Right atrium auricular region (tissue), 2 donors: Measurements from ENCODE around the gene EPM2AIP1. TPM values are rescaled to one million over a fixed set of nuclear protein-coding genes. Genes with fewer than 3 reads are reported as not detected.
"Not testable (repeated sequence)": the region's sequence is repeated elsewhere in the genome, so short reads cannot be mapped to it uniquely, and the experiment has no call there.

Experiments
- DNase-seq: peaks from one replicate; pipeline ENCODE4 v3.0.0-alpha.2; 2019; ENCODE audit warnings: low spot score
- H3K27ac ChIP-seq, 2 donors: fragments of 200-600 bp; sonication (generic); 1 replicate in 1 of 2; 2 replicates in 1 of 2; pipeline ENCODE4 v1.5.1; 2016 to 2019
- H3K27me3 ChIP-seq, 2 donors: fragments of 200-600 bp; sonication (generic); one replicate each; pipeline versions ENCODE4 v1.5.1 to v1.6.0; 2017 to 2019
- H3K36me3 ChIP-seq: fragments of 200-600 bp; sonication (generic); one replicate; pipeline ENCODE4 v1.5.1; 2016
- H3K4me1 ChIP-seq, 2 donors: fragments of 200-600 bp; sonication (generic); one replicate each; pipeline versions ENCODE4 v1.5.1 to v1.6.0; 2017 to 2019
- H3K4me3 ChIP-seq, 2 donors: fragments of 200-600 bp; sonication (generic); 1 replicate in 1 of 2; 2 replicates in 1 of 2; pipeline ENCODE4 v1.5.1; 2017 to 2019; ENCODE audit warnings: mild to moderate bottlenecking in 1 of 2, moderate library complexity in 1 of 2
- H3K9me3 ChIP-seq, 2 donors: fragments of 200-600 bp; sonication (generic); one replicate each; pipeline ENCODE4 v1.5.1; 2019
- total RNA-seq, 2 donors: library from RNA; depleted of rRNA; stranded (reverse); fragments of >200 nt; gene quantifications; one replicate each; pipeline ENCODE4 v1.1.0, GENCODE V29; 2016
- TF ChIP-seq, protein P1 (sequence below), 2 donors: fragments of 200-600 bp; sonication (generic); IDR thresholded peaks; one replicate each; pipeline ENCODE4 v1.5.1; 2019; ENCODE audit warnings: antibody characterized with exemption in 2 of 2

Gene EPM2AIP1
- total RNA-seq, result 10 to 100 TPM; 10.3 TPM

DNA sequence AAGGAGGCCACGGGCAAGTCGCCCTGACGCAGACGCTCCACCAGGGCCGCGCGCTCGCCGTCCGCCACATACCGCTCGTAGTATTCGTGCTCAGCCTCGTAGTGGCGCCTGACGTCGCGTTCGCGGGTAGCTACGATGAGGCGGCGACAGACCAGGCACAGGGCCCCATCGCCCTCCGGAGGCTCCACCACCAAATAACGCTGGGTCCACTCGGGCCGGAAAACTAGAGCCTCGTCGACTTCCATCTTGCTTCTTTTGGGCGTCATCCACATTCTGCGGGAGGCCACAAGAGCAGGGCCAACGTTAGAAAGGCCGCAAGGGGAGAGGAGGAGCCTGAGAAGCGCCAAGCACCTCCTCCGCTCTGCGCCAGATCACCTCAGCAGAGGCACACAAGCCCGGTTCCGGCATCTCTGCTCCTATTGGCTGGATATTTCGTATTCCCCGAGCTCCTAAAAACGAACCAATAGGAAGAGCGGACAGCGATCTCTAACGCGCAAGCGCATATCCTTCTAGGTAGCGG is at the start of gene EPM2AIP1:
EPM2AIP1 (minus strand) TSS at position 326 of the 520 bp plus-strand sequence; CDS start at position 272, 54 bp downstream.
- Histone ChIP-seq H3K4me1 (peaks cover 0 to 57% of the 10 kb centered on the region in 2 donors), H3K27ac (peak within 1 kb of the TSS; percentile 98 to 99), H3K4me3 (peak within 1 kb of the TSS; percentile 67 to 76), H3K27me3 (no peaks in the 10 kb centered on the region), H3K36me3 (peaks cover 21% of the 10 kb centered on the region), H3K9me3 (no peaks in the 10 kb centered on the region)
- TF ChIP-seq, protein P1, sequence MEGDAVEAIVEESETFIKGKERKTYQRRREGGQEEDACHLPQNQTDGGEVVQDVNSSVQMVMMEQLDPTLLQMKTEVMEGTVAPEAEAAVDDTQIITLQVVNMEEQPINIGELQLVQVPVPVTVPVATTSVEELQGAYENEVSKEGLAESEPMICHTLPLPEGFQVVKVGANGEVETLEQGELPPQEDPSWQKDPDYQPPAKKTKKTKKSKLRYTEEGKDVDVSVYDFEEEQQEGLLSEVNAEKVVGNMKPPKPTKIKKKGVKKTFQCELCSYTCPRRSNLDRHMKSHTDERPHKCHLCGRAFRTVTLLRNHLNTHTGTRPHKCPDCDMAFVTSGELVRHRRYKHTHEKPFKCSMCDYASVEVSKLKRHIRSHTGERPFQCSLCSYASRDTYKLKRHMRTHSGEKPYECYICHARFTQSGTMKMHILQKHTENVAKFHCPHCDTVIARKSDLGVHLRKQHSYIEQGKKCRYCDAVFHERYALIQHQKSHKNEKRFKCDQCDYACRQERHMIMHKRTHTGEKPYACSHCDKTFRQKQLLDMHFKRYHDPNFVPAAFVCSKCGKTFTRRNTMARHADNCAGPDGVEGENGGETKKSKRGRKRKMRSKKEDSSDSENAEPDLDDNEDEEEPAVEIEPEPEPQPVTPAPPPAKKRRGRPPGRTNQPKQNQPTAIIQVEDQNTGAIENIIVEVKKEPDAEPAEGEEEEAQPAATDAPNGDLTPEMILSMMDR (IDR thresholded peaks at IDR 0.05), result peak in 1 of 2 donors; percentile 49
- DNase-seq, result no peak

DNA sequence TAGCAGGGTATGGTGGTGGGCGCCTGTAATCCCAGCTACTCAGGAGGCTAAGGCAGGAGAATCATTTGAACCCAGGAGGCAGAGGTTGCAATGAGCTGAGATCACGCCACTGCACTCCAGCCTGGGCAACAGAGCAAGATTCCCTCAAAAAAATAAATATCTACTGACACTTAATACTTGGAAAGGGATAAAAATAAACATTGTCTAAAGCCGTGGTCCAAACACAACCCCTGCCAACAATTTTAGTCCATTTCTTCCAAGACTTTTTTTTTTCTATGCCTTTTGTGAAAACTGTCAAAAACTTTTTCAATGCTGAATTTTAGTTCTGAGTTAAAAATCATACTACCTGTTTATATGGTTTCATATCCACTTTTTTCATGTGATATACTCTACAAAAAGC is 49.8 kb upstream of the EPM2AIP1 start:
- not testable (repeated sequence) for DNase-seq, H3K4me3 ChIP-seq, H3K27ac ChIP-seq, H3K27me3 ChIP-seq, H3K9me3 ChIP-seq
- H3K4me1 ChIP-seq, result peaks cover 0 to 16% of the 10 kb centered on the region in 2 donors
- H3K36me3 ChIP-seq, result peaks cover 25% of the 10 kb centered on the region

DNA sequence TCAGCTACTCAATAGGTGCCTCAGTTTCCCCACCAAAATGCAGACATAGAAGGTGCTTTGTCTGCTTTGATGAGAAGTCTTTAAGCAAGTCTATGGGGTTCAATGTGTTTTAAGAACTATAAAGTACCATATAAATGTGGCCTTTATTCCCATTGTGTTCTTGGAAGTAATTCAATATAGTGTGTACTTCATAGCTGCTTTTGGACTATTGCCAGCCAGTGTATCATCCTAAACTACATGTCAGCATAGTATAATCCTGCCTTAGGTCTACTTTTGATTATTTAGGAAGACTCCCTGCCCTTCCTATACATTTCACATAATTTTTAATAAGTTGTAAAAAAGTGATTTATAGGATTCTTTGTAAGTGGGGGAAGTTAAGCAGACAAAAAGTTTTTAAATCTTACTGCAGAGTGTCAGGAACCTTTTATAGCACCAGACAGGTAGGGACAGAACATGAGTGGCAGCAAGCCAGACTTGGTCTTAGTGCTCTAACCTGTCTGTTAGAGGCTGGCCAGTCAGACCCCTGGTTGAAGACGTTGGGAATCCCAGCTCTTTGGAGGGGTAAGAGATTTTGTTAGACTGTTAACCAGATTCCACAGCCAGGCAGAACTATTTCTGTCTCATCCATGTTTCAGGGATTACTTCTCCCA is 48.7 kb upstream of the EPM2AIP1 start:
- H3K27me3 ChIP-seq, result no peaks in the 10 kb centered on the region
- no peak overlapping the region for H3K4me3 ChIP-seq
- no peak overlapping the region for H3K27ac ChIP-seq
- H3K36me3 ChIP-seq, result peaks cover 23% of the 10 kb centered on the region
- no peak for DNase-seq
- TF ChIP-seq, protein P1 (IDR thresholded peaks at IDR 0.05), result no peak
- peaks cover 0 to 4% of the 10 kb centered on the region in 2 donors for H3K9me3 ChIP-seq
- peaks cover 0 to 16% of the 10 kb centered on the region in 2 donors for H3K4me1 ChIP-seq

DNA sequence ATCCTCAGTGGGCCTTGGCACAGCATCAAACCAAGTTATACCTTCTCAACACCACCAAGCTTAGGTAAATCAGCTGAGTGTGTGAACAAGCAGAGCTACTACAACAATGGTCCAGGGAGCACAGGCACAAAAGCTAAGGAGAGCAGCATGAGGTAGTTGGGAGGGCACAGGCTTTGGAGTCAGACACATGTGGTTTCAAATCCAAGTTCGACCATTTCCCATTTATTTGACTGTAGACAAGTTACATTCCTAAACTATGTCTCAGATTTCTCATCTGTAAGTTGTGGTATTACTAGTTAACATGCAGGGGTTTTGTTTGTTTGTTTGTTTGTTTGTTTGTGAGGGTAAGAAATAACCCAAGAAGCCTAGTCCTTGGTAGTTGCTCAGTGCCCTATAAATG is 47.3 kb upstream of the EPM2AIP1 start:
- DNase-seq, result no peak
- TF ChIP-seq, protein P1 (IDR thresholded peaks at IDR 0.05), result no peak
- peaks cover 0 to 16% of the 10 kb centered on the region in 2 donors for H3K4me1 ChIP-seq
- H3K9me3 ChIP-seq, result peaks cover 0 to 18% of the 10 kb centered on the region in 2 donors
- no peaks in the 10 kb centered on the region for H3K27me3 ChIP-seq
- no peak overlapping the region for H3K27ac ChIP-seq
- no peak overlapping the region for H3K4me3 ChIP-seq
- H3K36me3 ChIP-seq, result peaks cover 31% of the 10 kb centered on the region

DNA sequence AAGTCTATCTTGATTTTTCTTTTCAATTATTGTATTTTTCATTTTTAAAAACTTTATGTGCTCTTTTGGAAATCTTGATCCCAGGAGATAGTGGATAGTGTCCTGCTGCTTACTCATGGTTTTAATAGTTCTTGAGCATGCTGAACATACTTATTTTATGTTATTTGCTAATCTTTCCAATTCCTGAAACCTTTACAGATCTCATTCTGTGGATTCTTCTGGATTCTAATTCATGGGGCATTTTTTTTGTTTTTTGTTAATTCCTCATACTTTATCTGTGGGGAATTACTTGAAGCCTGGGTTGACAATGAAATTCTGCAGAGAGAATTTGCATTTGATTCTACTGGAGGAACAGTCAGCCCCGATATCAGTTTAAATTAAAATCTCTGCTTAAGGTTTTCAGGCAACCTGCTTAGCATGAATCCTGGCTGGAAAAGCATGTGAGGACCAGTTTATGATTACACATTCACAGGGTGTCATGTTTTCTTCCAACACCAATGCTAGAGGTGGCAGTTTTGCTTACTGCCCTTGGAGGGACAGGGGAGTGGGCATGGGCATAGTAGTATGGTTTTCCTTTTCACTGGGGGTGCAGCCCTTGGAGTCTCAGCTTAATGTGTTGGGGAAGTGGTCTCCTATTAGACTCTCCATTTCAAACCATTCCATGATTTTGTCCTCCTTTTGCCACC is 46.4 kb upstream of the EPM2AIP1 start:
- no peak overlapping the region for H3K4me3 ChIP-seq
- no peaks in the 10 kb centered on the region for H3K27me3 ChIP-seq
- peaks cover 0 to 16% of the 10 kb centered on the region in 2 donors for H3K4me1 ChIP-seq
- no peak overlapping the region for H3K27ac ChIP-seq
- TF ChIP-seq, protein P1 (IDR thresholded peaks at IDR 0.05), result no peak
- DNase-seq, result no peak
- peaks cover 32% of the 10 kb centered on the region for H3K36me3 ChIP-seq
- peaks cover 0 to 18% of the 10 kb centered on the region in 2 donors for H3K9me3 ChIP-seq

DNA sequence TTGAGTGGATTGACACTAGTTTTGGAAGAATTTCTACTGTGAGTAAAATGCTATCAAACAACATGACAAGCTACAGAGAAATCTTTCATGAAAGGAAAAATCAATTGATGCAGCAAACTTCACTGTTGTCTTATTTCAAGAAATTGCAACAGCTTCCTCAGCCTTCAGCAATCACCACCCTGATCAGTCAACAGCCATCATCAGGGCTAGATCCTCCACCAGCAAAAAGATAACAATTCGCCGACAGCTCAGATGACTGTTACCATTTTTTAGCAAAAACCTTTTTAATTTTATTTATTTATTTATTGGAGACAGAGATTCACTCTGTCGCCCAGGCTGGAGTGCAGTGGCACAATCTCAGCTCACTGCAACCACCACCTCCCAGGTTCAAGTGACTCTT is 44.4 kb upstream of the EPM2AIP1 start:
- Histone ChIP-seq H3K4me1 (peaks cover 0 to 14% of the 10 kb centered on the region in 2 donors), H3K36me3 (peaks cover 32% of the 10 kb centered on the region), H3K27me3 (no peaks in the 10 kb centered on the region), H3K4me3 (no peak overlapping the region), H3K27ac (no peak overlapping the region), H3K9me3 (peaks cover 0 to 18% of the 10 kb centered on the region in 2 donors)
- DNase-seq, result no peak
- TF ChIP-seq, protein P1 (IDR thresholded peaks at IDR 0.05), result no peak
